ENCODE results near the gene EFCAB6. TPM values are rescaled to one million over a fixed set of nuclear protein-coding genes. Genes with fewer than 3 reads are reported as not detected.

EFCAB6 gene, protein sequence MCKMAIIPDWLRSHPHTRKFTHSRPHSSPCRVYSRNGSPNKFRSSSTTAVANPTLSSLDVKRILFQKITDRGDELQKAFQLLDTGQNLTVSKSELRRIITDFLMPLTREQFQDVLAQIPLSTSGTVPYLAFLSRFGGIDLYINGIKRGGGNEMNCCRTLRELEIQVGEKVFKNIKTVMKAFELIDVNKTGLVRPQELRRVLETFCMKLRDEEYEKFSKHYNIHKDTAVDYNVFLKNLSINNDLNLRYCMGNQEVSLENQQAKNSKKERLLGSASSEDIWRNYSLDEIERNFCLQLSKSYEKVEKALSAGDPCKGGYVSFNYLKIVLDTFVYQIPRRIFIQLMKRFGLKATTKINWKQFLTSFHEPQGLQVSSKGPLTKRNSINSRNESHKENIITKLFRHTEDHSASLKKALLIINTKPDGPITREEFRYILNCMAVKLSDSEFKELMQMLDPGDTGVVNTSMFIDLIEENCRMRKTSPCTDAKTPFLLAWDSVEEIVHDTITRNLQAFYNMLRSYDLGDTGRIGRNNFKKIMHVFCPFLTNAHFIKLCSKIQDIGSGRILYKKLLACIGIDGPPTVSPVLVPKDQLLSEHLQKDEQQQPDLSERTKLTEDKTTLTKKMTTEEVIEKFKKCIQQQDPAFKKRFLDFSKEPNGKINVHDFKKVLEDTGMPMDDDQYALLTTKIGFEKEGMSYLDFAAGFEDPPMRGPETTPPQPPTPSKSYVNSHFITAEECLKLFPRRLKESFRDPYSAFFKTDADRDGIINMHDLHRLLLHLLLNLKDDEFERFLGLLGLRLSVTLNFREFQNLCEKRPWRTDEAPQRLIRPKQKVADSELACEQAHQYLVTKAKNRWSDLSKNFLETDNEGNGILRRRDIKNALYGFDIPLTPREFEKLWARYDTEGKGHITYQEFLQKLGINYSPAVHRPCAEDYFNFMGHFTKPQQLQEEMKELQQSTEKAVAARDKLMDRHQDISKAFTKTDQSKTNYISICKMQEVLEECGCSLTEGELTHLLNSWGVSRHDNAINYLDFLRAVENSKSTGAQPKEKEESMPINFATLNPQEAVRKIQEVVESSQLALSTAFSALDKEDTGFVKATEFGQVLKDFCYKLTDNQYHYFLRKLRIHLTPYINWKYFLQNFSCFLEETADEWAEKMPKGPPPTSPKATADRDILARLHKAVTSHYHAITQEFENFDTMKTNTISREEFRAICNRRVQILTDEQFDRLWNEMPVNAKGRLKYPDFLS (N-terminal part only)
- total RNA-seq, result 8.6 TPM

DNA sequence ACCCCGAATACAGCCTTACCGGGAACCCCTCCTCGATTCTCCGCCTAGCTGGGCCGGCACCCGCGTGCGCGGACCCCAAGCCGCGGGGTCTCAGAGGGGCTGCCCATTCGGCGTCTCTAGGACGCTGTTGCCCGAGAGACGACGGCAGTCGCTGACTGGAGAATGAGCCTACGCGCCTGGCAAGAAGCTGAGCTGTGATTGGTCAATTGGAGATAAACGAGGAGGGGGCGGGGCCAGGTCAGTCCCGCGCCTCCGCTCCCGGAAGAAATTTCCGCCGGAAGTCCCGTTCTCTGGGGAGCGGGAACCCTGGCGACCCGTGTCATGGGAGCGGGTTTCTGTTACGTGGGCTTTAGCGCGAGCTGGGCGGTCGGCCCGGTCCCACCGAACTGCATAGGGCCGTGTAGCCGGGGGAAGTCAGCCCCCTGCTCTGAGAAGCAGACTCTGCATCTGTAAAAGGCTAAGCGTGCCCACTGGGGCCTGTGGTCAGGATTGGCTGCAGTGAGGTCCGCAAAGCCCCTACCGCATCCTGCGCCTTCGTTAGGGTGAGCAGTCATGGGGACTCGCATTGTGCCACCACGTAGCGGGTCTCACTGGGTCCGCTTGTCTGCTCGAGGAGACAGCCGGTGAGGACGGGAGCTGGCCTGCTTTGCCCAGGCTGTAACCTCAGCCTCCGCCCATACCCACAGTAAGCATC is at the start of gene EFCAB6:
Gene EFCAB6, minus strand, starts transcription at position 157 of the 694 bp plus-strand sequence. CDS start 29,987 bp downstream, outside the sequence.
- H3K4me3 ChIP-seq, result peak within 1 kb of the TSS; percentile 82 to 89
- peaks cover 3 to 7% of the 10 kb centered on the region in 2 donors for H3K4me1 ChIP-seq
- peak within 1 kb of the TSS; percentile 63 to 81 for H3K27ac ChIP-seq
- intact Hi-C loops (cut with DNase I), result loop anchor here (5.0 to 10.0 kb wide), 4 partner anchors 145 to 1353 kb away; partner anchors contain the start of genes NUP50, RTL6 and SAMM50
- peak; percentile 65 to 94 for DNase-seq (ENCODE audit: low spot score in 2 of 2)
- no peaks in the 10 kb centered on the region for H3K27me3 ChIP-seq
- TF ChIP-seq, protein P1, sequence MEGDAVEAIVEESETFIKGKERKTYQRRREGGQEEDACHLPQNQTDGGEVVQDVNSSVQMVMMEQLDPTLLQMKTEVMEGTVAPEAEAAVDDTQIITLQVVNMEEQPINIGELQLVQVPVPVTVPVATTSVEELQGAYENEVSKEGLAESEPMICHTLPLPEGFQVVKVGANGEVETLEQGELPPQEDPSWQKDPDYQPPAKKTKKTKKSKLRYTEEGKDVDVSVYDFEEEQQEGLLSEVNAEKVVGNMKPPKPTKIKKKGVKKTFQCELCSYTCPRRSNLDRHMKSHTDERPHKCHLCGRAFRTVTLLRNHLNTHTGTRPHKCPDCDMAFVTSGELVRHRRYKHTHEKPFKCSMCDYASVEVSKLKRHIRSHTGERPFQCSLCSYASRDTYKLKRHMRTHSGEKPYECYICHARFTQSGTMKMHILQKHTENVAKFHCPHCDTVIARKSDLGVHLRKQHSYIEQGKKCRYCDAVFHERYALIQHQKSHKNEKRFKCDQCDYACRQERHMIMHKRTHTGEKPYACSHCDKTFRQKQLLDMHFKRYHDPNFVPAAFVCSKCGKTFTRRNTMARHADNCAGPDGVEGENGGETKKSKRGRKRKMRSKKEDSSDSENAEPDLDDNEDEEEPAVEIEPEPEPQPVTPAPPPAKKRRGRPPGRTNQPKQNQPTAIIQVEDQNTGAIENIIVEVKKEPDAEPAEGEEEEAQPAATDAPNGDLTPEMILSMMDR (IDR thresholded peaks at IDR 0.05), result no peak
- no peaks in the 10 kb centered on the region for H3K9me3 ChIP-seq
- H3K36me3 ChIP-seq, result no peaks in the 10 kb centered on the region

DNA sequence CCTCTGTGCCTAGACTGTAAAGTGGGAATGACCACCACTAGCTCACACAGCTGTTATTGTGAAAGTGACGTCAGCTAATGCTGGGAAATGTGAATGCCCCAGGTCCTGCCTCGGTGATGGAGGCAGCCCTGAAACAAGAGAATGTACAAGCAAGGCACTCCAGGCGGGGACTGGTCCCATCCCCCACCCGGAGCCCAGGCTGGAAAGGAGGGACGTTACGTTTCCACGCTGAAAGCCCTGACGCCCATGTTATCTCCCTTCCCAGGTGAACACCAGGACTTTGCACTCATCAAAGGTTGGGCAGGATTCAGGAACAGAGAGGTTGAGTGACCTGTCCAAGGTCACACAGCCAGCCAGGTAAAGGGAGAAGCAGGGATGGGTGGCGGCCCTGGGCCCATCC is 49.4 kb upstream of the EFCAB6 start:
- TF ChIP-seq, protein P1 (IDR thresholded peaks at IDR 0.05), result no peak
- Histone ChIP-seq H3K4me1 (no peaks in the 10 kb centered on the region), H3K9me3 (peaks cover 0 to 3% of the 10 kb centered on the region in 2 donors), H3K4me3 (no peak overlapping the region), H3K36me3 (no peaks in the 10 kb centered on the region), H3K27ac (no peak overlapping the region), H3K27me3 (peaks cover 10% of the 10 kb centered on the region)
- DNase-seq (ENCODE audit: low spot score in 2 of 2), result no peak
- intact Hi-C loops (cut with DNase I), result no loop called here

DNA sequence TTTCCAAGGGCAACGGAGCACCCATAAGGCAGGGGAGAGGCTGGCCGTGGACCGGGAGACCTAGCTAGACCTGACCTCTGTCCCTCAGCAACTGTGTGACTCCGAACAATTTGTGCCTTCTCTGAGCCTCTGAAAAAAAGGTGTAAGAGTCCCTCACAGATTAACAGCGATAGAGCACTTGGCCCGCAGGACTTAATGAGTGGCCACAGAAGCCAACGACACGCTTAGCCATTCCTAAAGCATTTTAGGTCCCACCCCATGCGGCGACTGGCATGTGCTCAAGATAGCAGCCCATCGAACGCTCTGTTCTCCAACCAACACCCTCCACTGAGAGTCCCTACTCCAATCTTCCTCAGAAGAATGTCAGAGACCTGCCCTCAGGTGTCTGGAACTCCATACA is 48.7 kb upstream of the EFCAB6 start:
- Histone ChIP-seq H3K9me3 (peaks cover 0 to 7% of the 10 kb centered on the region in 2 donors), H3K27me3 (peaks cover 10% of the 10 kb centered on the region), H3K27ac (no peak overlapping the region), H3K36me3 (no peaks in the 10 kb centered on the region), H3K4me3 (no peak overlapping the region), H3K4me1 (no peaks in the 10 kb centered on the region)
- TF ChIP-seq, protein P1 (IDR thresholded peaks at IDR 0.05), result no peak
- no peak for DNase-seq (ENCODE audit: low spot score in 2 of 2)
- intact Hi-C loops (cut with DNase I), result no loop called here

DNA sequence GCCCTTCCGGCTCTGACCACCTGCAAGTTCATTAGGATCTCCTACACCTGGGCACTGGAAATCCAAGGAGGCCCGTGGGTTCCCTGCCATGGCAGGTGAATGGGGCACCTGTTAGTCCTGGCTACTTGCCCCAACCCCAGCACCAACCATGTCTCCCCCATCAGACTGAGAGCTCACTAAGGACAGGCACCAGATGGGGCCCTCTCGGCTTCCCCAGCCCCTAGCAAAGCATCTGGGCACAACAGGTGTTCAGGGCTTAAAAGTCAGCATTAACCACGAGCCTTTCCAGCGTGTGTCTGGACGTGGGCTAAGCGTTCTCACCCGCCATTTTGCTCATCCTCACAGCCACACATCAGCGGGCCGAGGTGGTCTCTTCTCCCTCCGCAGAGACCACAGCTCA is 48.0 kb upstream of the EFCAB6 start:
- no peak overlapping the region for H3K27ac ChIP-seq
- H3K4me3 ChIP-seq, result no peak overlapping the region
- no peaks in the 10 kb centered on the region for H3K4me1 ChIP-seq
- peaks cover 0 to 7% of the 10 kb centered on the region in 2 donors for H3K9me3 ChIP-seq
- TF ChIP-seq, protein P1 (IDR thresholded peaks at IDR 0.05), result no peak
- DNase-seq (ENCODE audit: low spot score in 2 of 2), result no peak
- no peaks in the 10 kb centered on the region for H3K36me3 ChIP-seq
- H3K27me3 ChIP-seq, result peaks cover 10% of the 10 kb centered on the region
- intact Hi-C loops (cut with DNase I), result no loop called here

DNA sequence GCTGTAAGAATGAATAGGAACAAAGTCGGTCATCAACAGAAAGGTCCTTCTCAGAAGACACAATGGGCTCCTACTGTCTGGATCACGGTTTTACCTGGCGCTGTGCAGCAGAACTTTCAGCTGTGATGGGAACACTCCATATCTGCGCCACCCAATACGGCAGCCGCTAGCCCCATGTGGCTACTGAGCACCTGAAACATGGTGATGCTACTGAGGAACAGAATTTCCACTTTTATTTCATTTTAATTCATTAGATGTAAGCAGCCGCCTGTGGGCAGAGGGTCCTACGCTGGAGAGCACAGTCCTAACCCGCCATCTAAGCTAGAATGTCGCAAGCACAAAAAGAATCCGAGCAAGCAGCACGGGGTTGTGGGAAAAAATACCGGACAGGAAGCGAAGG is 47.5 kb upstream of the EFCAB6 start:
- H3K4me1 ChIP-seq, result no peaks in the 10 kb centered on the region
- intact Hi-C loops (cut with DNase I), result no loop called here
- H3K4me3 ChIP-seq, result no peak overlapping the region
- DNase-seq (ENCODE audit: low spot score in 2 of 2), result no peak
- H3K9me3 ChIP-seq, result peaks cover 0 to 7% of the 10 kb centered on the region in 2 donors
- no peak overlapping the region for H3K27ac ChIP-seq
- no peaks in the 10 kb centered on the region for H3K36me3 ChIP-seq
- TF ChIP-seq, protein P1 (IDR thresholded peaks at IDR 0.05), result no peak
- H3K27me3 ChIP-seq, result peaks cover 10% of the 10 kb centered on the region
